ENCODE data around the gene ZFYVE9. TPM values are rescaled to one million over a fixed set of nuclear protein-coding genes. Genes with fewer than 3 reads are reported as not detected.

Gene ZFYVE9
- total and polyA plus RNA-seq, 2 of the 4 experiments (the other 2 are of a cell fraction): 8.3 to 28.7 TPM

GRCh38 chr1:52156460-52156859 is 14.6 kb downstream of the ZFYVE9 start:
- DNase-seq (no peak), ATAC-seq (ENCODE audit: low read depth) (no peak)
- Histone ChIP-seq H3K27ac (ENCODE audit: insufficient read depth, low read length) (no peak overlapping the region), H2AK9ac (replicated peaks; ENCODE audit: low read depth, low read length, poor library complexity) (no peak overlapping the region), H3K79me1 (ENCODE audit: low read depth in 1 of 2, low read length in 2 of 2) (peaks cover 36 to 69% of the 10 kb centered on the region in 2 experiments), H2BK20ac (ENCODE audit: low read depth, low read length) (no peak overlapping the region), H3K23ac (ENCODE audit: low read depth, low read length) (no peak overlapping the region), H4K91ac (ENCODE audit: insufficient read depth, low read depth, low read length) (no peak overlapping the region), H3K4me3 (ENCODE audit: insufficient read depth, low read depth, low read length) (no peak overlapping the region), H4K5ac (ENCODE audit: low read depth, low read length) (no peak overlapping the region), H3K27me3 (ENCODE audit: control insufficient read depth, insufficient read depth, low read length) (no peaks in the 10 kb centered on the region), H3K4me1 (ENCODE audit: control insufficient read depth, insufficient read depth, low read length) (peaks cover 9% of the 10 kb centered on the region), H2AFZ (replicated peaks; ENCODE audit: low read length, poor library complexity) (no peak overlapping the region), H3K9ac (ENCODE audit: low read depth, low read length) (no peak overlapping the region), H2BK5ac (ENCODE audit: low read depth, low read length, poor library complexity, severe bottlenecking) (no peak overlapping the region), H3K9me1 (ENCODE audit: insufficient read depth, low read length) (peaks cover 6% of the 10 kb centered on the region), H3K56ac (ENCODE audit: extremely low read depth, insufficient read depth, low read length) (no peak overlapping the region), H3K36me3 (ENCODE audit: control insufficient read depth, insufficient read depth, low read length) (no peaks in the 10 kb centered on the region), H3K4me2 (ENCODE audit: low read depth, low read length) (no peak overlapping the region), H3K14ac (replicated peaks; ENCODE audit: low read depth, low read length) (no peak overlapping the region), H3K4ac (ENCODE audit: low read depth, low read length) (no peak overlapping the region), H3K9me3 (ENCODE audit: control insufficient read depth, insufficient read depth, low read length) (no peaks in the 10 kb centered on the region), H2BK120ac (ENCODE audit: low read depth, low read length) (no peak overlapping the region), H3K18ac (ENCODE audit: low read depth, low read length) (no peak overlapping the region), H4K20me1 (ENCODE audit: insufficient read depth, low read length) (peaks cover 13% of the 10 kb centered on the region; the same call in 1 of the 2 replicates), H2BK15ac (ENCODE audit: low read depth, low read length) (no peak overlapping the region), H2AK5ac (ENCODE audit: low read depth, low read length) (no peak overlapping the region), H4K8ac (ENCODE audit: low read depth in 2 of 2, low read length in 2 of 2) (no peak overlapping the region)
- in situ Hi-C loops (cut with MboI; ENCODE audit: low sequenced_read_pairs) (no loop called here), intact Hi-C loops (cut with micrococcal nuclease) (no loop called here), dilution Hi-C loops (cut with HindIII; ENCODE audit: low sequenced_read_pairs, unreplicated experiment) (no loop called here)
- CTCF ChIA-PET: no interaction called here
- no CpG with 5 or more reads among the region's 3 CpGs for WGBS, 2 experiments (ENCODE audit: extremely low coverage in 2 of 2, insufficient read length in 1 of 2)
- no TSS peak for BruUV-seq (replicated peaks)
- TF ChIP-seq CEBPB (IDR thresholded peaks at IDR 0.05; ENCODE audit: low read depth, low read length): no peak
- no peak for TF ChIP-seq USF2 (IDR thresholded peaks at IDR 0.05; ENCODE audit: low read depth, low read length)
- TF ChIP-seq MXI1 (IDR thresholded peaks at IDR 0.05; ENCODE audit: borderline replicate concordance, low read depth, low read length): no peak
- TF ChIP-seq NFE2L2 (IDR thresholded peaks at IDR 0.05; ENCODE audit: low read depth, low read length): no peak
- TF ChIP-seq CHD1 (IDR thresholded peaks at IDR 0.05; ENCODE audit: low read depth, low read length): no peak
- POLR2A ChIA-PET (ENCODE audit: unreplicated experiment): interaction anchor here (0.6 kb wide), 1 partner anchor 310 kb away, joined by 9 read pairs; no protein-coding TSS in a partner anchor

All from IMR-90 (cell line).